K562 (cell line): Measurements from ENCODE around the gene MYOM1. TPM values are rescaled to one million over a fixed set of nuclear protein-coding genes. Genes with fewer than 3 reads are reported as not detected.

Source experiments
- ARID1B ChIP-seq: fragments of 450-650 bp; IDR thresholded peaks from 2 replicates; pipeline ENCODE4 v1.6.1; 2016; ENCODE audit warnings: antibody characterized with exemption, mild to moderate bottlenecking, inconsistent platforms
- EGR1 ChIP-seq: fragments of 450-650 bp; conservative IDR thresholded peaks from 2 replicates; pipeline ENCODE4 v1.6.1; 2017; ENCODE audit warnings: mild to moderate bottlenecking
- PCBP2 ChIP-seq: fragments of 200-400 bp; formaldehyde crosslinking; IDR thresholded peaks from 2 replicates; pipeline ENCODE4 v1.6.1; 2018; ENCODE audit warnings: low read length, low read depth, mild to moderate bottlenecking, moderate library complexity; ENCODE audit not compliant: poor library complexity, severe bottlenecking
- RBM17 ChIP-seq: fragments of 200-400 bp; formaldehyde crosslinking; IDR thresholded peaks from 2 replicates; pipeline ENCODE4 v1.6.1; 2017; ENCODE audit warnings: low read depth, mild to moderate bottlenecking, low read length, borderline replicate concordance
- SFPQ ChIP-seq: fragments of 200-400 bp; formaldehyde crosslinking; IDR thresholded peaks from 2 replicates; pipeline ENCODE4 v1.6.1; 2017; ENCODE audit warnings: mild to moderate bottlenecking, low read depth, low read length, moderate library complexity
- THAP12 ChIP-seq: fragments of 250-450 bp; sonication (Bioruptor Pico); IDR thresholded peaks from 2 replicates; pipeline ENCODE4 v1.9.0; 2021; ENCODE audit warnings: mild to moderate bottlenecking, inconsistent platforms
- ZNF449 ChIP-seq: fragments of 250-450 bp; sonication (Bioruptor Pico); IDR thresholded peaks from 2 replicates; pipeline ENCODE4 v1.8.0; 2022; ENCODE audit warnings: moderate library complexity, mild to moderate bottlenecking, inconsistent platforms
- ZZZ3 ChIP-seq: fragments of 450-650 bp; IDR thresholded peaks from 2 replicates; pipeline ENCODE4 v1.6.1; 2016; ENCODE audit warnings: antibody characterized with exemption, mild to moderate bottlenecking, moderate library complexity
- polyA plus RNA-seq, 8 experiments: library from polyadenylated mRNA; depleted of rRNA in 4 of 8; stranded (reverse) in 5 of 8; unstranded in 3 of 8; fragments of >200 nt; fragmentation: Nextera tagmentation in 2 of 8; fragmentation: Illumina TruSeq in 1 of 8; extraction: Ambion mirVana in 2 of 8; extraction: Trizol in 1 of 8; gene quantifications; 2 replicates each; pipeline versions ENCODE4 v1.2.1 to v1.2.3, GENCODE V29; 2011 to 2014; ENCODE audit warnings: inconsistent platforms in 1 of 8, missing spikeins in 1 of 8
- total RNA-seq, 7 experiments: library from RNA; depleted of rRNA in 6 of 7; stranded (reverse); fragments of >200 nt in 6 of 7; fragmentation: Illumina TruSeq in 2 of 7; extraction: Trizol in 2 of 7; gene quantifications; 2 replicates each; pipeline versions ENCODE4 v1.2.1 to v1.2.3, GENCODE V29; 2011 to 2021; ENCODE audit warnings: low replicate concordance in 1 of 7
- TF ChIP-seq, protein P1 (sequence below): fragments of 150-350 bp; conservative IDR thresholded peaks from 2 replicates; pipeline ENCODE4 v1.6.1; 2014; ENCODE audit warnings: low read length

MYOM1 gene
- total and polyA plus RNA-seq, 9 of the 15 experiments (the other 6 are each of a cell fraction or from before 2014, with no cell fraction given) = 0.01 to 0.62 (median 0.25) TPM

DNA sequence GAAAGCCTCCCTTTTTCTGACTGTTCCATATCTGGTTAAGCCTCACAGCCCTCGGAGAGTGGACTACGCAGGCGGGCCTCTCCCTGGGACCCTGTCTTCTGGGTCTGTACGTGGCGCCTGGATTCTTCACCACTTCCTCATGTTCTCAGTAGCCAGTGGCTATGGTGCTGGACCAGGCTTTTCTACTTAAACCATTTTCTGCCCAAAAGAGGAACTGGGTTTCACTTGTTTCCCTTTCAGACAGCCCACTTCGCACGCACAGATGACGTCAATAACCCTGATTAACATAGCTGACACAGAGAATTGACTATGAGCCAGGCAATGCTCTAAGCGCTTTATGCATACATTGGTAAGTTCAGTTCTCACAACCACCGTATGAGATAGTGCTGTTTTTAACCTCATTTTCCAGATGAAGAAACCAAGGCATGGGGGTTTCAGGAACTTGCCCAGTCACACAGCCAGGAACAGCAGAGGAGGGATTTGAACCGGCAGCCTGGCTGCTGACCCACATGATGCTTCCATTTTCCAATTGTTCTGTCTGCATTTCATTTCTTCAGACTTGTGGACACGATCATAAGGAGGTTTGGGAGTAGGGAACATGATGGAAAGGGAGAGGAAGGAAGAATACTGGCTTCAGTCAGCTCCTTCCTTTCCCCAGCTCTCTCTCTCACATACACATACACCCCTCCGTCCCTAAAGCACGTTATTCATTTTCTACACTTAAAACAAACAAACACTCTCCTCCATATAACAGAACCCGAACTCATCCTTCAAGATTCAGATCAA is 41.7 kb downstream of the MYOM1 start (continued):
- TF ChIP-seq THAP12 (no peak), ZZZ3 (no peak), PCBP2 (no peak), RBM17 (no peak), ARID1B (0 out of 2 replicates have a peak, but pooled peaks have one; percentile 14), ZNF449 (0 out of 2 replicates have a peak, but pooled peaks have one; percentile 20), SFPQ (no peak), EGR1 (no peak)
- TF ChIP-seq, protein P1, sequence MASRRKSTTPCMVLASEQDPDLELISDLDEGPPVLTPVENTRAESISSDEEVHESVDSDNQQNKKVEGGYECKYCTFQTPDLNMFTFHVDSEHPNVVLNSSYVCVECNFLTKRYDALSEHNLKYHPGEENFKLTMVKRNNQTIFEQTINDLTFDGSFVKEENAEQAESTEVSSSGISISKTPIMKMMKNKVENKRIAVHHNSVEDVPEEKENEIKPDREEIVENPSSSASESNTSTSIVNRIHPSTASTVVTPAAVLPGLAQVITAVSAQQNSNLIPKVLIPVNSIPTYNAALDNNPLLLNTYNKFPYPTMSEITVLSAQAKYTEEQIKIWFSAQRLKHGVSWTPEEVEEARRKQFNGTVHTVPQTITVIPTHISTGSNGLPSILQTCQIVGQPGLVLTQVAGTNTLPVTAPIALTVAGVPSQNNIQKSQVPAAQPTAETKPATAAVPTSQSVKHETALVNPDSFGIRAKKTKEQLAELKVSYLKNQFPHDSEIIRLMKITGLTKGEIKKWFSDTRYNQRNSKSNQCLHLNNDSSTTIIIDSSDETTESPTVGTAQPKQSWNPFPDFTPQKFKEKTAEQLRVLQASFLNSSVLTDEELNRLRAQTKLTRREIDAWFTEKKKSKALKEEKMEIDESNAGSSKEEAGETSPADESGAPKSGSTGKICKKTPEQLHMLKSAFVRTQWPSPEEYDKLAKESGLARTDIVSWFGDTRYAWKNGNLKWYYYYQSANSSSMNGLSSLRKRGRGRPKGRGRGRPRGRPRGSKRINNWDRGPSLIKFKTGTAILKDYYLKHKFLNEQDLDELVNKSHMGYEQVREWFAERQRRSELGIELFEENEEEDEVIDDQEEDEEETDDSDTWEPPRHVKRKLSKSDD = no peak
